GM12878 (cell line): ENCODE results near the gene MBNL1. TPM values are rescaled to one million over a fixed set of nuclear protein-coding genes. Genes with fewer than 3 reads are reported as not detected.

Experiments used
- CBFB ChIP-seq: IDR thresholded peaks from 2 replicates; pipeline ENCODE4 v1.6.1; 2016; ENCODE audit warnings: antibody characterized with exemption, low read depth
- FOXM1 ChIP-seq: IDR thresholded peaks from 2 replicates; pipeline ENCODE4 v1.6.1; 2012; ENCODE audit warnings: low read depth, mild to moderate bottlenecking, inconsistent platforms, low read length, moderate library complexity
- HCFC1 ChIP-seq: fragments of 150-350 bp; IDR thresholded peaks from 2 replicates; pipeline ENCODE4 v1.6.1; 2014; ENCODE audit warnings: low read length
- MEF2A ChIP-seq: IDR thresholded peaks from 2 replicates; pipeline ENCODE4 v1.6.1; 2011; ENCODE audit warnings: low read depth, mild to moderate bottlenecking, low read length, moderate library complexity; ENCODE audit not compliant: insufficient read depth
- MYB ChIP-seq: fragments of 150-350 bp; IDR thresholded peaks from 2 replicates; pipeline ENCODE4 v1.6.1; 2014; ENCODE audit warnings: mild to moderate bottlenecking, low read depth, low read length, borderline replicate concordance
- NR2C2 ChIP-seq: IDR thresholded peaks from 2 replicates; pipeline ENCODE4 v1.6.1; 2011; ENCODE audit warnings: borderline replicate concordance, low read depth; ENCODE audit not compliant: control insufficient read depth, insufficient read length
- RFX5 ChIP-seq: IDR thresholded peaks from 2 replicates; pipeline ENCODE4 v1.6.1; 2011; ENCODE audit warnings: low read depth, low read length, improper control_type of control experiment
- SIX5 ChIP-seq: IDR thresholded peaks from 2 replicates; pipeline ENCODE4 v1.6.1; 2011; ENCODE audit warnings: mild to moderate bottlenecking, low read depth, low read length, moderate library complexity; ENCODE audit not compliant: severe bottlenecking
- SUPT20H ChIP-seq: IDR thresholded peaks from 2 replicates; pipeline ENCODE4 v1.6.1; 2011; ENCODE audit warnings: low read depth, mild to moderate bottlenecking, low read length, moderate library complexity, borderline replicate concordance; ENCODE audit not compliant: control insufficient read depth
- ZNF274 ChIP-seq: IDR thresholded peaks from one replicate; pipeline ENCODE4 v1.8.0; 2011; ENCODE audit not compliant: insufficient read length, insufficient read depth
- polyA plus RNA-seq, 11 experiments: library from polyadenylated mRNA; depleted of rRNA in 4 of 11; unstranded in 6 of 11; stranded (reverse) in 5 of 11; fragments of >200 nt; fragmentation: Nextera tagmentation in 4 of 11; fragmentation: Illumina TruSeq in 1 of 11; extraction: Ambion mirVana in 4 of 11; extraction: Trizol in 1 of 11; gene quantifications; 1 replicate in 1 of 11; 2 replicates in 10 of 11; pipeline versions ENCODE4 v1.2.1 to v1.2.3, GENCODE V29; 2011 to 2016; ENCODE audit warnings: inconsistent platforms in 2 of 11, missing spikeins in 2 of 11, low read depth in 1 of 11
- total RNA-seq, 4 experiments: library from RNA; depleted of rRNA in 3 of 4; stranded (reverse); fragments of >200 nt in 3 of 4; fragmentation: Illumina TruSeq in 1 of 4; extraction: Trizol in 1 of 4; gene quantifications; 2 replicates each; pipeline versions ENCODE4 v1.2.1 to v1.2.3, GENCODE V29; 2013 to 2021
- TF ChIP-seq, protein P1 (sequence below): fragments of 450-650 bp; IDR thresholded peaks from 2 replicates; pipeline ENCODE4 v1.6.1; 2017; ENCODE audit warnings: borderline replicate concordance
- TF ChIP-seq, protein P2 (sequence below): fragments of 450-650 bp; conservative IDR thresholded peaks from 2 replicates; pipeline ENCODE4 v1.6.1; 2017; ENCODE audit warnings: mild to moderate bottlenecking, moderate library complexity
- TF ChIP-seq, protein P3 (sequence below): IDR thresholded peaks from 2 replicates; pipeline ENCODE4 v1.6.1; 2011; ENCODE audit warnings: mild to moderate bottlenecking, low read depth, low read length, moderate library complexity; ENCODE audit not compliant: insufficient replicate concordance
- TF ChIP-seq, protein P4 (sequence below): IDR thresholded peaks from 2 replicates; pipeline ENCODE4 v1.6.1; 2012; ENCODE audit warnings: low read length, inconsistent platforms
- TF ChIP-seq, protein P5 (sequence below): fragments of 450-650 bp; IDR thresholded peaks from 2 replicates; pipeline ENCODE4 v1.6.1; 2016; ENCODE audit warnings: mild to moderate bottlenecking, moderate library complexity, borderline replicate concordance
- TF ChIP-seq, protein P6 (sequence below): IDR thresholded peaks from 2 replicates; pipeline ENCODE4 v1.6.1; 2011; ENCODE audit warnings: low read depth, mild to moderate bottlenecking, low read length, moderate library complexity, borderline replicate concordance; ENCODE audit errors: extremely low read depth

The MBNL1 gene
- total and polyA plus RNA-seq, 10 of the 15 experiments (the other 5 are each of a cell fraction or from before 2014, with no cell fraction given): 59.6 to 337 (median 143) TPM

DNA sequence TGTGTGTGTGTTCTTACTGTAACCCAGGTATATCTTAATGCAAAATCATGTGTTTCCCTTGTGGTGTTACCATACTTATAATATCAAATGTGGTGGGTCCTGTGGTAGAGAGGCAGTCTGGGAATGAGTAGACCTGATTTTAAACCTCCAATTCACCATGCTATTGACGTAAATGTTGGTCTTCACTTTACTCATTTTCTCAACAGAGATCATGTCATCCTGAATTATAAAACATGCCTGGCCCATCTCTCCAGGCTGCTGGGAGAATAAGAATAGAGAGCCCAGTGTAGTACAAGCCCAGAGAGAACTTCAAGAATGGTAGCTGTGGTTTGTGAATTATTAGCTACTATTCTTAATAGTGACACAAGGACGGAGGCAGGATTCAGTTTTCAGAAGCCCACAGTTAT lies 88.1 kb downstream of the MBNL1 start (continued):
- TF ChIP-seq SUPT20H: no peak
- TF ChIP-seq MEF2A: peak; percentile 66
- TF ChIP-seq CBFB: peak; percentile 92
- TF ChIP-seq, protein P1, sequence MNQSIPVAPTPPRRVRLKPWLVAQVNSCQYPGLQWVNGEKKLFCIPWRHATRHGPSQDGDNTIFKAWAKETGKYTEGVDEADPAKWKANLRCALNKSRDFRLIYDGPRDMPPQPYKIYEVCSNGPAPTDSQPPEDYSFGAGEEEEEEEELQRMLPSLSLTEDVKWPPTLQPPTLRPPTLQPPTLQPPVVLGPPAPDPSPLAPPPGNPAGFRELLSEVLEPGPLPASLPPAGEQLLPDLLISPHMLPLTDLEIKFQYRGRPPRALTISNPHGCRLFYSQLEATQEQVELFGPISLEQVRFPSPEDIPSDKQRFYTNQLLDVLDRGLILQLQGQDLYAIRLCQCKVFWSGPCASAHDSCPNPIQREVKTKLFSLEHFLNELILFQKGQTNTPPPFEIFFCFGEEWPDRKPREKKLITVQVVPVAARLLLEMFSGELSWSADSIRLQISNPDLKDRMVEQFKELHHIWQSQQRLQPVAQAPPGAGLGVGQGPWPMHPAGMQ: no peak
- TF ChIP-seq, protein P2, sequence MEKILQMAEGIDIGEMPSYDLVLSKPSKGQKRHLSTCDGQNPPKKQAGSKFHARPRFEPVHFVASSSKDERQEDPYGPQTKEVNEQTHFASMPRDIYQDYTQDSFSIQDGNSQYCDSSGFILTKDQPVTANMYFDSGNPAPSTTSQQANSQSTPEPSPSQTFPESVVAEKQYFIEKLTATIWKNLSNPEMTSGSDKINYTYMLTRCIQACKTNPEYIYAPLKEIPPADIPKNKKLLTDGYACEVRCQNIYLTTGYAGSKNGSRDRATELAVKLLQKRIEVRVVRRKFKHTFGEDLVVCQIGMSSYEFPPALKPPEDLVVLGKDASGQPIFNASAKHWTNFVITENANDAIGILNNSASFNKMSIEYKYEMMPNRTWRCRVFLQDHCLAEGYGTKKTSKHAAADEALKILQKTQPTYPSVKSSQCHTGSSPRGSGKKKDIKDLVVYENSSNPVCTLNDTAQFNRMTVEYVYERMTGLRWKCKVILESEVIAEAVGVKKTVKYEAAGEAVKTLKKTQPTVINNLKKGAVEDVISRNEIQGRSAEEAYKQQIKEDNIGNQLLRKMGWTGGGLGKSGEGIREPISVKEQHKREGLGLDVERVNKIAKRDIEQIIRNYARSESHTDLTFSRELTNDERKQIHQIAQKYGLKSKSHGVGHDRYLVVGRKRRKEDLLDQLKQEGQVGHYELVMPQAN: no peak
- TF ChIP-seq NR2C2: no peak
- TF ChIP-seq, protein P3, sequence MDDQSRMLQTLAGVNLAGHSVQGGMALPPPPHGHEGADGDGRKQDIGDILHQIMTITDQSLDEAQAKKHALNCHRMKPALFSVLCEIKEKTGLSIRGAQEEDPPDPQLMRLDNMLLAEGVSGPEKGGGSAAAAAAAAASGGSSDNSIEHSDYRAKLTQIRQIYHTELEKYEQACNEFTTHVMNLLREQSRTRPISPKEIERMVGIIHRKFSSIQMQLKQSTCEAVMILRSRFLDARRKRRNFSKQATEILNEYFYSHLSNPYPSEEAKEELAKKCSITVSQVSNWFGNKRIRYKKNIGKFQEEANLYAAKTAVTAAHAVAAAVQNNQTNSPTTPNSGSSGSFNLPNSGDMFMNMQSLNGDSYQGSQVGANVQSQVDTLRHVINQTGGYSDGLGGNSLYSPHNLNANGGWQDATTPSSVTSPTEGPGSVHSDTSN: no peak
- TF ChIP-seq SIX5: no peak
- peak; percentile 86; the same call in 1 of the 2 replicates for TF ChIP-seq FOXM1
- no peak for TF ChIP-seq RFX5
- TF ChIP-seq HCFC1: no peak
- TF ChIP-seq, protein P4, sequence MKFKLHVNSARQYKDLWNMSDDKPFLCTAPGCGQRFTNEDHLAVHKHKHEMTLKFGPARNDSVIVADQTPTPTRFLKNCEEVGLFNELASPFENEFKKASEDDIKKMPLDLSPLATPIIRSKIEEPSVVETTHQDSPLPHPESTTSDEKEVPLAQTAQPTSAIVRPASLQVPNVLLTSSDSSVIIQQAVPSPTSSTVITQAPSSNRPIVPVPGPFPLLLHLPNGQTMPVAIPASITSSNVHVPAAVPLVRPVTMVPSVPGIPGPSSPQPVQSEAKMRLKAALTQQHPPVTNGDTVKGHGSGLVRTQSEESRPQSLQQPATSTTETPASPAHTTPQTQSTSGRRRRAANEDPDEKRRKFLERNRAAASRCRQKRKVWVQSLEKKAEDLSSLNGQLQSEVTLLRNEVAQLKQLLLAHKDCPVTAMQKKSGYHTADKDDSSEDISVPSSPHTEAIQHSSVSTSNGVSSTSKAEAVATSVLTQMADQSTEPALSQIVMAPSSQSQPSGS: peak; percentile 90
- TF ChIP-seq, protein P5, sequence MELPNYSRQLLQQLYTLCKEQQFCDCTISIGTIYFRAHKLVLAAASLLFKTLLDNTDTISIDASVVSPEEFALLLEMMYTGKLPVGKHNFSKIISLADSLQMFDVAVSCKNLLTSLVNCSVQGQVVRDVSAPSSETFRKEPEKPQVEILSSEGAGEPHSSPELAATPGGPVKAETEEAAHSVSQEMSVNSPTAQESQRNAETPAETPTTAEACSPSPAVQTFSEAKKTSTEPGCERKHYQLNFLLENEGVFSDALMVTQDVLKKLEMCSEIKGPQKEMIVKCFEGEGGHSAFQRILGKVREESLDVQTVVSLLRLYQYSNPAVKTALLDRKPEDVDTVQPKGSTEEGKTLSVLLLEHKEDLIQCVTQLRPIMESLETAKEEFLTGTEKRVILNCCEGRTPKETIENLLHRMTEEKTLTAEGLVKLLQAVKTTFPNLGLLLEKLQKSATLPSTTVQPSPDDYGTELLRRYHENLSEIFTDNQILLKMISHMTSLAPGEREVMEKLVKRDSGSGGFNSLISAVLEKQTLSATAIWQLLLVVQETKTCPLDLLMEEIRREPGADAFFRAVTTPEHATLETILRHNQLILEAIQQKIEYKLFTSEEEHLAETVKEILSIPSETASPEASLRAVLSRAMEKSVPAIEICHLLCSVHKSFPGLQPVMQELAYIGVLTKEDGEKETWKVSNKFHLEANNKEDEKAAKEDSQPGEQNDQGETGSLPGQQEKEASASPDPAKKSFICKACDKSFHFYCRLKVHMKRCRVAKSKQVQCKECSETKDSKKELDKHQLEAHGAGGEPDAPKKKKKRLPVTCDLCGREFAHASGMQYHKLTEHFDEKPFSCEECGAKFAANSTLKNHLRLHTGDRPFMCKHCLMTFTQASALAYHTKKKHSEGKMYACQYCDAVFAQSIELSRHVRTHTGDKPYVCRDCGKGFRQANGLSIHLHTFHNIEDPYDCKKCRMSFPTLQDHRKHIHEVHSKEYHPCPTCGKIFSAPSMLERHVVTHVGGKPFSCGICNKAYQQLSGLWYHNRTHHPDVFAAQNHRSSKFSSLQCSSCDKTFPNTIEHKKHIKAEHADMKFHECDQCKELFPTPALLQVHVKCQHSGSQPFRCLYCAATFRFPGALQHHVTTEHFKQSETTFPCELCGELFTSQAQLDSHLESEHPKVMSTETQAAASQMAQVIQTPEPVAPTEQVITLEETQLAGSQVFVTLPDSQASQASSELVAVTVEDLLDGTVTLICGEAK: no peak
- no peak for TF ChIP-seq MYB
- TF ChIP-seq, protein P6, sequence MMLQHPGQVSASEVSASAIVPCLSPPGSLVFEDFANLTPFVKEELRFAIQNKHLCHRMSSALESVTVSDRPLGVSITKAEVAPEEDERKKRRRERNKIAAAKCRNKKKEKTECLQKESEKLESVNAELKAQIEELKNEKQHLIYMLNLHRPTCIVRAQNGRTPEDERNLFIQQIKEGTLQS: no peak
- no peak for TF ChIP-seq ZNF274
